Measurements from ENCODE around the gene PCYT1B.

Gene PCYT1B

DNA sequence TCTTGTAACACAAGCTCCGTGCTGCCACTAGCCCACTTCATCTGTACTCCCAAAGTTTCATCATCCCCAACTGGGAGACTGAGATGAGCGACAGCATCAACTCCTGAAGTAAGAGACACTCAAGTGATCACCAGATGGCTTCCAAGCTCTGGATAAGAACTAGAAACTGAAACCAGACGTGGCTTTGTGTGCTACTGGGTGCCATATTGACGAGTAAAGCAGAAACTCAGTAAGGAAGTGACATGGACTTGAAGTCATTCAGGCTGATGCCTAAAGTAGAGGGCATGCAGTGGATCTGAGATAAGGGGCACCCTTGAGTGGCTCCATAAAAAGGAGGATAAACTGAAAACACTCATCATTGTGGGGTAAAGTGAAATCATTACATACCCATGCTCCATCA, 72.4 kb downstream of the PCYT1B start:
- no peaks in the 10 kb centered on the region for H3K9me3 ChIP-seq (ENCODE audit: severe bottlenecking)
- H3K27ac ChIP-seq, result no peak overlapping the region
- H3K36me3 ChIP-seq, result no peaks in the 10 kb centered on the region
- DNase-seq, result no peak
- H3K27me3 ChIP-seq (ENCODE audit: insufficient read depth, low read depth, severe bottlenecking), result peaks cover 4% of the 10 kb centered on the region
- TF ChIP-seq, protein P1, sequence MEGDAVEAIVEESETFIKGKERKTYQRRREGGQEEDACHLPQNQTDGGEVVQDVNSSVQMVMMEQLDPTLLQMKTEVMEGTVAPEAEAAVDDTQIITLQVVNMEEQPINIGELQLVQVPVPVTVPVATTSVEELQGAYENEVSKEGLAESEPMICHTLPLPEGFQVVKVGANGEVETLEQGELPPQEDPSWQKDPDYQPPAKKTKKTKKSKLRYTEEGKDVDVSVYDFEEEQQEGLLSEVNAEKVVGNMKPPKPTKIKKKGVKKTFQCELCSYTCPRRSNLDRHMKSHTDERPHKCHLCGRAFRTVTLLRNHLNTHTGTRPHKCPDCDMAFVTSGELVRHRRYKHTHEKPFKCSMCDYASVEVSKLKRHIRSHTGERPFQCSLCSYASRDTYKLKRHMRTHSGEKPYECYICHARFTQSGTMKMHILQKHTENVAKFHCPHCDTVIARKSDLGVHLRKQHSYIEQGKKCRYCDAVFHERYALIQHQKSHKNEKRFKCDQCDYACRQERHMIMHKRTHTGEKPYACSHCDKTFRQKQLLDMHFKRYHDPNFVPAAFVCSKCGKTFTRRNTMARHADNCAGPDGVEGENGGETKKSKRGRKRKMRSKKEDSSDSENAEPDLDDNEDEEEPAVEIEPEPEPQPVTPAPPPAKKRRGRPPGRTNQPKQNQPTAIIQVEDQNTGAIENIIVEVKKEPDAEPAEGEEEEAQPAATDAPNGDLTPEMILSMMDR (IDR thresholded peaks at IDR 0.05; ENCODE audit: low read depth, low read length), result no peak
- no peak overlapping the region for H3K4me3 ChIP-seq (ENCODE audit: low read depth, low read length)

DNA sequence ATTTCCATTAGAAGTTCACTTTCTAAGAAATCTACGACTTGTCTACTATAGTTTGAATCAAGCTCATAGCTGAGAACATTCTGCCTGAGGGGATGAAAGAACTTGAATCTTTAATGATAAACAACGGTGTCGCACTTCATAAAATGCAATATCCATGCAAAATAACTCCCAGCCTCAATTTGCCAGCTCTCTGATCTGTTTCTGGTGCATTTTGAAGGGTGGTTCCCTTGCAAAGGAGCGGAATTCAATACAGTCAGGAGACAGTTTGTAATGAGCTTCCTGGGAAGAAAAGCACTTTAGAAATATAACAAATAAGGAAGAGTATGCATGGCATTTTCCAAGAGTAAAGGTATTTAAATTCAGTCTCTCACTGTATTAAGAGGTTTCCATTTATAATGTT, 80.0 kb downstream of the PCYT1B start:
- TF ChIP-seq, protein P1 (IDR thresholded peaks at IDR 0.05; ENCODE audit: low read depth, low read length), result no peak
- no peaks in the 10 kb centered on the region for H3K9me3 ChIP-seq (ENCODE audit: severe bottlenecking)

DNA sequence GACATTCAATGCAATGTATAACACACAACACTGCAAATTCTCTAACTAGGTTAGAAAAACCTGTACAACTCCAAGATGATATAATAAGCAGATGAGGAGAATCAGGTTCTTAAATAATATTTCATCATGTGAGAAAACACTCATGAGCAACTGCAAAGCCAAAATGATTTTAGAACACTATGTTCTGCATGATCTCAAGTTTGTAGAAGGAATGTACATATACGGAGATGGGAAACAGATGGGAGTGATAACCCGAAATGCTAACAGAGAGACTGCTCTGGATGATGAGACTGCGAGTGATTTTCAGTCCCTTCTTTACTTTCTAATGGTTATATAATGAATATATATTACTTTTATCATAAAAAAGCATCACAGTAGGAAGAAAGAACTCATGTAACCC, 80.9 kb downstream of the PCYT1B start:
- H3K27me3 ChIP-seq (ENCODE audit: insufficient read depth, low read depth, severe bottlenecking), result peaks cover 3% of the 10 kb centered on the region
- H3K9me3 ChIP-seq (ENCODE audit: severe bottlenecking), result no peaks in the 10 kb centered on the region
- H3K4me3 ChIP-seq (ENCODE audit: low read depth, low read length), result no peak overlapping the region
- TF ChIP-seq, protein P1 (IDR thresholded peaks at IDR 0.05; ENCODE audit: low read depth, low read length), result no peak
- no peak overlapping the region for H3K27ac ChIP-seq
- H3K36me3 ChIP-seq, result no peaks in the 10 kb centered on the region
- DNase-seq, result no peak

More for the DNA sequence above, 80.0 kb downstream of the PCYT1B start:
- DNase-seq, result no peak
- Histone ChIP-seq H3K36me3 (no peaks in the 10 kb centered on the region), H3K27me3 (ENCODE audit: insufficient read depth, low read depth, severe bottlenecking) (peaks cover 3% of the 10 kb centered on the region), H3K27ac (no peak overlapping the region), H3K4me3 (ENCODE audit: low read depth, low read length) (no peak overlapping the region)

DNA sequence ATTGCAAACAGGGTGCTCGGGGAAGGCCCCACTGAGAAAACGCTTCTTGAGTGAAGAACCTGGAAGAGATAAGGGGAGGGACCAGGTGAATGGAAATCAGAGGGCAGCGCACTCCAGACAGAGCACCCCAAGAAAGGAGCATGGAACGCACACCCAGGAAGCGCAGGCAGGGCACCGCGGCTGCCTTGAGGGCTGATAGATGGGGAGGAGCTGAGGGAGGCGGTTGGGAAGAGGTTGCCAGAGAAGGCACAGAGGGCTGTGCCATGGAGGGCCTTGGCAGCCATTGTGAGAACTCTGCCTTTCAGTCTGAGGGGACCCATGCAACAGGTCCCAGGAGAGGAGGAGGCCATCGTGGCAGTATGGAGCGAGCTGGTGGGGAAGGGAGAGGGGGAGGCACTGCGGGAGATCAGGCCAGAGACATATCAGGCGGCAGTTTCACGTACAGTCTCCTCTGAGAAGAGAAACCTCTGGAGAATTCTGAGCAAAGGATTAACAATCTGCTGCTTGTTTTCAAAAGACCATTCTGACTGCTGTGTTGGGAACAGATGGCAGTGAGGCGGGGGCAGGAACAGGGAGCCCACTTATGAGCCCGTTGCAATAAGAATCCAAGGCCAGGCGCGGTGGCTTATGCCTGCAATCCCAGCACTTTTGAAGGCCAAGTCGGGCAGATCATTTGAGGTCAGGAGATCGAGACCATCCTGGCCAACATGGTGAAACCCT, 83.7 kb downstream of the PCYT1B start:
- TF ChIP-seq, protein P1 (IDR thresholded peaks at IDR 0.05; ENCODE audit: low read depth, low read length), result no peak
- Histone ChIP-seq H3K36me3 (no peaks in the 10 kb centered on the region), H3K9me3 (ENCODE audit: severe bottlenecking) (no peaks in the 10 kb centered on the region), H3K27ac (peak overlapping the region; percentile 73), H3K4me3 (ENCODE audit: low read depth, low read length) (no peak overlapping the region), H3K27me3 (ENCODE audit: insufficient read depth, low read depth, severe bottlenecking) (peaks cover 3% of the 10 kb centered on the region)
- peak; percentile 81 for DNase-seq

DNA sequence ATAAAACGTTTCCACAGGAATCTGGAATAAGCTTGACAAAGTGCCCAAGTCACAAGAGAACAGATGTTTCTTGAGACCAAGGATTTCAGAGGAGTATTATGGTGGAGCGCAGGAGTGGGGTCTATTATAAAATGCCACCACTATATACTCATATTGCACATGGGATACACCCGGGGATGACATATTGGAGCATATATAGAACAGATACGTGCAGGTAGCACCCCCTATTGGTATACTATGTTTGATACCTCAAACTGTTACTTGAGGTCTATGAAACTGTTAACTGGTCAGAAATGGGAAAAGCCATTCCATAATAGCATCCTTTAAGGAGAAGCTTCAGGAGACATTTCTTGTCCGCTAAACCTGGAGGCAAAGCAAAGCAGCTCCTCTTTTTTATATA, 86.0 kb downstream of the PCYT1B start:
- Histone ChIP-seq H3K36me3 (no peaks in the 10 kb centered on the region), H3K9me3 (ENCODE audit: severe bottlenecking) (no peaks in the 10 kb centered on the region), H3K27me3 (ENCODE audit: insufficient read depth, low read depth, severe bottlenecking) (peaks cover 3% of the 10 kb centered on the region), H3K4me3 (ENCODE audit: low read depth, low read length) (no peak overlapping the region), H3K27ac (no peak overlapping the region)
- TF ChIP-seq, protein P1 (IDR thresholded peaks at IDR 0.05; ENCODE audit: low read depth, low read length), result 0 out of 2 replicates have a peak, but pooled peaks have one; percentile 21
- DNase-seq, result no peak

DNA sequence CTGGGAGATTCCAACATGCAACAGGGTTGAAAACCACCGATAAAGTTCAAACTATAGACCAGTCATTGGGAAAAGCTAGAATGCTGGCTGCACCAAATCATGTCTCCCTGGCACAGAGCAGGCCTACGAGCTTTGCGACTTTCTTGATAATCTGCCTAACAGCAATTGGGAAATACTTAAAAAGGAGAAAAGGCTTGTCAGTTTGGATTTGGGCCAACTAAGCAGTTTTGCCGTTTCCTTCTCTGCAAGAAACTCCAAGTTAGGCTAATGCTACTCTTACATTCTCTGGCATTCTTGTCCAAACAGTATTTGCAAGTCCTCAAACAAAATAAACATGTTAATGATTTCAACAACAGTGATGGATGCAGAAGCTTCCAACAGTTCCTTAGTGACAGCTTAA, 94.1 kb downstream of the PCYT1B start:
- Histone ChIP-seq H3K9me3 (ENCODE audit: severe bottlenecking) (no peaks in the 10 kb centered on the region), H3K36me3 (no peaks in the 10 kb centered on the region), H3K27me3 (ENCODE audit: insufficient read depth, low read depth, severe bottlenecking) (peaks cover 9% of the 10 kb centered on the region), H3K27ac (no peak overlapping the region), H3K4me3 (ENCODE audit: low read depth, low read length) (no peak overlapping the region)
- TF ChIP-seq, protein P1 (IDR thresholded peaks at IDR 0.05; ENCODE audit: low read depth, low read length), result no peak
- DNase-seq, result no peak
